K562 (cell line): ENCODE measurements around the gene FXYD4. TPM values are rescaled to one million over a fixed set of nuclear protein-coding genes. Genes with fewer than 3 reads are reported as not detected.
A peak's percentile ranks its signal among the peaks of the same experiment; 100 is the strongest.

Experiments used
- CREB1 ChIP-seq, 2 experiments: sonication (generic) in 1 of 2; formaldehyde crosslinking in 1 of 2; IDR thresholded peaks; 2 replicates each; pipeline versions ENCODE4 v1.6.1 to v1.8.0; 2012 to 2022; ENCODE audit warnings: inconsistent platforms in 1 of 2, mild to moderate bottlenecking in 1 of 2, missing genetic modification reagents in 1 of 2, moderate library complexity in 1 of 2
- ERF ChIP-seq: fragments of 450-650 bp; formaldehyde crosslinking; IDR thresholded peaks from 2 replicates; pipeline ENCODE4 v1.4.0; 2020; ENCODE audit warnings: mild to moderate bottlenecking, mixed read lengths
- KLF6 ChIP-seq: fragments of 250-450 bp; sonication (Bioruptor Pico); IDR thresholded peaks from 2 replicates; pipeline ENCODE4 v1.4.0; 2020; ENCODE audit warnings: mild to moderate bottlenecking, moderate library complexity, borderline replicate concordance
- NR2F6 ChIP-seq: fragments of 450-650 bp; formaldehyde crosslinking; IDR thresholded peaks from 2 replicates; pipeline ENCODE4 v1.4.0; 2020; ENCODE audit warnings: mild to moderate bottlenecking
- SIRT6 ChIP-seq: IDR thresholded peaks from one replicate; pipeline ENCODE4 v1.6.1; 2012; ENCODE audit warnings: low read depth, mild to moderate bottlenecking, control low read depth, inconsistent platforms, low read length, moderate library complexity
- SOX6 ChIP-seq: fragments of 450-650 bp; IDR thresholded peaks from 2 replicates; pipeline ENCODE4 v1.6.1; 2014; ENCODE audit warnings: mild to moderate bottlenecking
- TARDBP ChIP-seq: fragments of 450-650 bp; IDR thresholded peaks from 2 replicates; pipeline ENCODE4 v1.6.1; 2016
- TOE1 ChIP-seq, 2 experiments: fragments of 450-650 bp in 1 of 2; sonication (generic) in 1 of 2; formaldehyde crosslinking in 1 of 2; IDR thresholded peaks; 2 replicates each; pipeline versions ENCODE4 v1.7.1 to v1.8.0; 2016 to 2022; ENCODE audit warnings: borderline replicate concordance in 2 of 2, mild to moderate bottlenecking in 2 of 2, antibody characterized with exemption in 1 of 2, inconsistent platforms in 1 of 2, low read depth in 1 of 2, missing genetic modification reagents in 1 of 2, moderate library complexity in 1 of 2
- ZNF445 ChIP-seq: fragments of 250-450 bp; sonication (Bioruptor Pico); IDR thresholded peaks from 2 replicates; pipeline ENCODE4 v1.4.0; 2020; ENCODE audit warnings: low read depth, mild to moderate bottlenecking, moderate library complexity
- ZNF780A ChIP-seq: fragments of 250-450 bp; sonication (Bioruptor Pico); IDR thresholded peaks from 2 replicates; pipeline ENCODE4 v1.5.0; 2021; ENCODE audit warnings: mild to moderate bottlenecking
- polyA plus RNA-seq, 8 experiments: library from polyadenylated mRNA; depleted of rRNA in 4 of 8; stranded (reverse) in 5 of 8; unstranded in 3 of 8; fragments of >200 nt; fragmentation: Nextera tagmentation in 2 of 8; fragmentation: Illumina TruSeq in 1 of 8; extraction: Ambion mirVana in 2 of 8; extraction: Trizol in 1 of 8; gene quantifications; 2 replicates each; pipeline versions ENCODE4 v1.2.1 to v1.2.3, GENCODE V29; 2011 to 2014; ENCODE audit warnings: inconsistent platforms in 1 of 8, missing spikeins in 1 of 8
- total RNA-seq, 7 experiments: library from RNA; depleted of rRNA in 6 of 7; stranded (reverse); fragments of >200 nt in 6 of 7; fragmentation: Illumina TruSeq in 2 of 7; extraction: Trizol in 2 of 7; gene quantifications; 2 replicates each; pipeline versions ENCODE4 v1.2.1 to v1.2.3, GENCODE V29; 2011 to 2021; ENCODE audit warnings: low replicate concordance in 1 of 7
- TF ChIP-seq, protein P1 (sequence below): fragments of 200-600 bp; sonication (generic); IDR thresholded peaks from one replicate; pipeline ENCODE4 v1.6.1; 2012; ENCODE audit warnings: mild to moderate bottlenecking, low read depth, low read length, inconsistent platforms

FXYD4 gene
- total and polyA plus RNA-seq, 9 of the 15 experiments (the other 6 are each of a cell fraction or from before 2014, with no cell fraction given), result not detected

DNA sequence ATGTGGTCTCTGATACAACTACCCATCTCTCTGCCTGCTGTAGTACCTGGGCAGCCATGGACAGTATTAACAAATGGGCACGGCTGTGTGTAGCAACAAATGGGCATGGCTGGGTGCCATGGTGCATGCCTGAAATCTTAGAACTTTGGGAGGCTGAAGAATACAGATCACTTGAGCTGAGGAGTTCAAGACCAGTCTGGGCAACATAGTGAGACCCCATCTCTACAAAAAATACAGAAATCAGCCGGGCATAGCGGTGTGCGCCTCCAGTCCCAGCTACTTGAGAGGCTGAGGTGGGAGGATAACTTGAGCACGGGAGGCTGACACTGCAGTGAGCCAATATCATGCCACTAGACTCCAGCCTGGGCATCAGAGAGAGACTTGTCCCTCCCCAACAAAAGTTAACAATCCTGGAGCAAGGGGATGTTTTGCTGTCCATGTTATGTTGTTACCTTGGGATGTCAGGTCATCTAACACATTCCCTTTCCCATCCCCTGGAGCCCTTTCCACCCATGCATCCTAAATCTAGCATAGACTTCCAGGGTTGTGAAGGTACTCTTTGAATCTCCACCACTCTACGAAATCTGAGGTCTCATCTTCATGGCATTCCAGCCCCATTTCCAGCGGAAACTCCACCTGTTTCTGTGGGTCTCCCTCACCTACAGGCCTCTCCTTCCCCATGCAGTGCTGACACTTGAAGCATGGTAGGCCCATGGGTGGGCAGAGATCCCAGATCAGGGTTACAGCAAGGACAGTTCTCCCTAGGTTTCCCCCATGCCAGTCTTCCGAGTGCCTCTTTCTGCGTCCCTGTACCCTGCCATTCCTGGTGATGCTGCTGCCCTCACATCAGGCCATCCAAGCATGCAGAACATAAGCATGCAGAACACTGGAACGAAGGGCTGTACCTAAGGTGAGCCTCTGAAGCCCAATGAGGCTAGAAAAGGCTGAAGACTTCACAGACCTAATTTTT is 13.1 kb downstream of the FXYD4 start (continued):
- TF ChIP-seq, protein P1, sequence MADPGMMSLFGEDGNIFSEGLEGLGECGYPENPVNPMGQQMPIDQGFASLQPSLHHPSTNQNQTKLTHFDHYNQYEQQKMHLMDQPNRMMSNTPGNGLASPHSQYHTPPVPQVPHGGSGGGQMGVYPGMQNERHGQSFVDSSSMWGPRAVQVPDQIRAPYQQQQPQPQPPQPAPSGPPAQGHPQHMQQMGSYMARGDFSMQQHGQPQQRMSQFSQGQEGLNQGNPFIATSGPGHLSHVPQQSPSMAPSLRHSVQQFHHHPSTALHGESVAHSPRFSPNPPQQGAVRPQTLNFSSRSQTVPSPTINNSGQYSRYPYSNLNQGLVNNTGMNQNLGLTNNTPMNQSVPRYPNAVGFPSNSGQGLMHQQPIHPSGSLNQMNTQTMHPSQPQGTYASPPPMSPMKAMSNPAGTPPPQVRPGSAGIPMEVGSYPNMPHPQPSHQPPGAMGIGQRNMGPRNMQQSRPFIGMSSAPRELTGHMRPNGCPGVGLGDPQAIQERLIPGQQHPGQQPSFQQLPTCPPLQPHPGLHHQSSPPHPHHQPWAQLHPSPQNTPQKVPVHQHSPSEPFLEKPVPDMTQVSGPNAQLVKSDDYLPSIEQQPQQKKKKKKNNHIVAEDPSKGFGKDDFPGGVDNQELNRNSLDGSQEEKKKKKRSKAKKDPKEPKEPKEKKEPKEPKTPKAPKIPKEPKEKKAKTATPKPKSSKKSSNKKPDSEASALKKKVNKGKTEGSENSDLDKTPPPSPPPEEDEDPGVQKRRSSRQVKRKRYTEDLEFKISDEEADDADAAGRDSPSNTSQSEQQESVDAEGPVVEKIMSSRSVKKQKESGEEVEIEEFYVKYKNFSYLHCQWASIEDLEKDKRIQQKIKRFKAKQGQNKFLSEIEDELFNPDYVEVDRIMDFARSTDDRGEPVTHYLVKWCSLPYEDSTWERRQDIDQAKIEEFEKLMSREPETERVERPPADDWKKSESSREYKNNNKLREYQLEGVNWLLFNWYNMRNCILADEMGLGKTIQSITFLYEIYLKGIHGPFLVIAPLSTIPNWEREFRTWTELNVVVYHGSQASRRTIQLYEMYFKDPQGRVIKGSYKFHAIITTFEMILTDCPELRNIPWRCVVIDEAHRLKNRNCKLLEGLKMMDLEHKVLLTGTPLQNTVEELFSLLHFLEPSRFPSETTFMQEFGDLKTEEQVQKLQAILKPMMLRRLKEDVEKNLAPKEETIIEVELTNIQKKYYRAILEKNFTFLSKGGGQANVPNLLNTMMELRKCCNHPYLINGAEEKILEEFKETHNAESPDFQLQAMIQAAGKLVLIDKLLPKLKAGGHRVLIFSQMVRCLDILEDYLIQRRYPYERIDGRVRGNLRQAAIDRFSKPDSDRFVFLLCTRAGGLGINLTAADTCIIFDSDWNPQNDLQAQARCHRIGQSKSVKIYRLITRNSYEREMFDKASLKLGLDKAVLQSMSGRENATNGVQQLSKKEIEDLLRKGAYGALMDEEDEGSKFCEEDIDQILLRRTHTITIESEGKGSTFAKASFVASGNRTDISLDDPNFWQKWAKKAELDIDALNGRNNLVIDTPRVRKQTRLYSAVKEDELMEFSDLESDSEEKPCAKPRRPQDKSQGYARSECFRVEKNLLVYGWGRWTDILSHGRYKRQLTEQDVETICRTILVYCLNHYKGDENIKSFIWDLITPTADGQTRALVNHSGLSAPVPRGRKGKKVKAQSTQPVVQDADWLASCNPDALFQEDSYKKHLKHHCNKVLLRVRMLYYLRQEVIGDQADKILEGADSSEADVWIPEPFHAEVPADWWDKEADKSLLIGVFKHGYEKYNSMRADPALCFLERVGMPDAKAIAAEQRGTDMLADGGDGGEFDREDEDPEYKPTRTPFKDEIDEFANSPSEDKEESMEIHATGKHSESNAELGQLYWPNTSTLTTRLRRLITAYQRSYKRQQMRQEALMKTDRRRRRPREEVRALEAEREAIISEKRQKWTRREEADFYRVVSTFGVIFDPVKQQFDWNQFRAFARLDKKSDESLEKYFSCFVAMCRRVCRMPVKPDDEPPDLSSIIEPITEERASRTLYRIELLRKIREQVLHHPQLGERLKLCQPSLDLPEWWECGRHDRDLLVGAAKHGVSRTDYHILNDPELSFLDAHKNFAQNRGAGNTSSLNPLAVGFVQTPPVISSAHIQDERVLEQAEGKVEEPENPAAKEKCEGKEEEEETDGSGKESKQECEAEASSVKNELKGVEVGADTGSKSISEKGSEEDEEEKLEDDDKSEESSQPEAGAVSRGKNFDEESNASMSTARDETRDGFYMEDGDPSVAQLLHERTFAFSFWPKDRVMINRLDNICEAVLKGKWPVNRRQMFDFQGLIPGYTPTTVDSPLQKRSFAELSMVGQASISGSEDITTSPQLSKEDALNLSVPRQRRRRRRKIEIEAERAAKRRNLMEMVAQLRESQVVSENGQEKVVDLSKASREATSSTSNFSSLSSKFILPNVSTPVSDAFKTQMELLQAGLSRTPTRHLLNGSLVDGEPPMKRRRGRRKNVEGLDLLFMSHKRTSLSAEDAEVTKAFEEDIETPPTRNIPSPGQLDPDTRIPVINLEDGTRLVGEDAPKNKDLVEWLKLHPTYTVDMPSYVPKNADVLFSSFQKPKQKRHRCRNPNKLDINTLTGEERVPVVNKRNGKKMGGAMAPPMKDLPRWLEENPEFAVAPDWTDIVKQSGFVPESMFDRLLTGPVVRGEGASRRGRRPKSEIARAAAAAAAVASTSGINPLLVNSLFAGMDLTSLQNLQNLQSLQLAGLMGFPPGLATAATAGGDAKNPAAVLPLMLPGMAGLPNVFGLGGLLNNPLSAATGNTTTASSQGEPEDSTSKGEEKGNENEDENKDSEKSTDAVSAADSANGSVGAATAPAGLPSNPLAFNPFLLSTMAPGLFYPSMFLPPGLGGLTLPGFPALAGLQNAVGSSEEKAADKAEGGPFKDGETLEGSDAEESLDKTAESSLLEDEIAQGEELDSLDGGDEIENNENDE, result peak; percentile 34
- peak; percentile 91 for TF ChIP-seq ERF (CRISPR knock-in tag)
- 0 out of 2 replicates have a peak, but pooled peaks have one; percentile 13 for TF ChIP-seq TOE1 (IDR thresholded peaks at IDR 0.05; ENCODE audit: borderline replicate concordance)
- no peak for TF ChIP-seq TOE1 (CRISPR knock-in tag; IDR thresholded peaks at IDR 0.05; ENCODE audit: borderline replicate concordance, low read depth)
- no peak for TF ChIP-seq SOX6
- TF ChIP-seq SIRT6, result peak; percentile 48
- peak; percentile 27; the same call in 1 of the 2 replicates for TF ChIP-seq TARDBP
- peak; percentile 41; the same call in 1 of the 2 replicates for TF ChIP-seq ZNF445
- peak; percentile 34; the same call in 1 of the 2 replicates for TF ChIP-seq ZNF780A
- 0 out of 2 replicates have a peak, but pooled peaks have one; percentile 19 for TF ChIP-seq KLF6 (CRISPR knock-in tag)
- TF ChIP-seq NR2F6 (CRISPR knock-in tag), result peak; percentile 12; the same call in 1 of the 2 replicates
- TF ChIP-seq CREB1 (IDR thresholded peaks at IDR 0.05), result peak; percentile 46; the same call in 1 of the 2 replicates
- no peak for TF ChIP-seq CREB1 (CRISPR knock-in tag; IDR thresholded peaks at IDR 0.05)
- TF ChIP-seq, all 486 proteins: peak for 83
